Spleen (tissue), 11 donors: ENCODE results near the gene FBXL12. TPM values are rescaled to one million over a fixed set of nuclear protein-coding genes. Genes with fewer than 3 reads are reported as not detected.
A peak's percentile ranks its signal among the peaks of the same experiment; 100 is the strongest.

Source experiments
- DNase-seq: peaks from one replicate; pipeline ENCODE4 v3.0.0-alpha.2; 2020
- H3K27ac ChIP-seq, 8 donors: fragments of 200-600 bp; sonication (generic) in 7 of 8; 1 replicate in 4 of 8; 2 replicates in 4 of 8; pipeline versions ENCODE4 v1.5.0 to v1.8.0; 2016 to 2021; ENCODE audit warnings: inconsistent platforms in 4 of 8, mild to moderate bottlenecking in 4 of 8, moderate library complexity in 1 of 8
- H3K27me3 ChIP-seq, 7 donors: fragments of 200-600 bp; sonication (generic) in 6 of 7; replicated peaks in 1 of 7; 1 replicate in 4 of 7; 2 replicates in 3 of 7; pipeline versions ENCODE4 v1.5.0 to v1.8.0; 2016 to 2021; ENCODE audit warnings: inconsistent platforms in 3 of 7, mild to moderate bottlenecking in 1 of 7
- H3K36me3 ChIP-seq, 6 donors: fragments of 200-600 bp; sonication (generic) in 5 of 6; 1 replicate in 4 of 6; 2 replicates in 2 of 6; pipeline versions ENCODE4 v1.5.0 to v1.8.0; 2016 to 2021; ENCODE audit warnings: inconsistent platforms in 2 of 6
- H3K4me1 ChIP-seq, 6 donors: fragments of 200-600 bp; sonication (generic) in 5 of 6; 1 replicate in 3 of 6; 2 replicates in 3 of 6; pipeline versions ENCODE4 v1.5.0 to v1.8.0; 2016 to 2021; ENCODE audit warnings: inconsistent platforms in 3 of 6
- H3K4me3 ChIP-seq, 8 donors: fragments of 200-600 bp; sonication (generic) in 7 of 8; 1 replicate in 4 of 8; 2 replicates in 4 of 8; pipeline versions ENCODE4 v1.5.0 to v1.8.0; 2016 to 2021; ENCODE audit warnings: inconsistent platforms in 4 of 8, mild to moderate bottlenecking in 4 of 8, moderate library complexity in 2 of 8
- H3K9me3 ChIP-seq, 8 donors: fragments of 200-600 bp; sonication (generic) in 7 of 8; 1 replicate in 4 of 8; 2 replicates in 4 of 8; pipeline versions ENCODE4 v1.5.0 to v1.8.0; 2016 to 2021; ENCODE audit warnings: inconsistent platforms in 4 of 8
- POLR2A ChIP-seq, 3 donors: fragments of 450-650 bp; IDR thresholded peaks; one replicate each; pipeline ENCODE4 v1.5.1; 2017; ENCODE audit warnings: antibody characterized with exemption in 3 of 3, mild to moderate bottlenecking in 1 of 3
- POLR2AphosphoS5 ChIP-seq, 3 donors: sonication (generic); formaldehyde crosslinking; IDR thresholded peaks; one replicate each; pipeline ENCODE4 v1.5.1; 2017; ENCODE audit warnings: antibody characterized with exemption in 3 of 3
- whole genome bisulfite sequencing, 5 donors: extraction: QIAGEN DNeasy Blood & Tissue Kit in 3 of 5; methylation state at CpG; one replicate each; pipeline versions ENCODE4 v1.1.5 to v1.1.7; 2013 to 2018; 5-methylcytosine and 5-hydroxymethylcytosine counted together
- intact Hi-C: fragments of 100-400 bp; cut with DNase I; formaldehyde crosslinking; loops from one replicate; pipeline ENCODE4 v1.15.0; 2023; ENCODE audit warnings: low total_unique reads
- polyA plus RNA-seq, 3 donors: library from polyadenylated mRNA; stranded (reverse); fragments of 200-250 nt; gene quantifications; one replicate each; pipeline ENCODE4 v1.2.1, GENCODE V29; 2013
- total RNA-seq, 7 donors: library from RNA; depleted of rRNA in 3 of 7; stranded (reverse); fragments of >200 nt in 3 of 7; fragmentation: NEBNext Ultra II Directional in 4 of 7; extraction: Animal tissue kit (Norgen Biotek cat#: 25700) in 4 of 7; gene quantifications; one replicate each; pipeline versions ENCODE4 v1.1.0 to v1.2.1, GENCODE V29; 2016 to 2021
- TF ChIP-seq, protein P1 (sequence below), 11 experiments: fragments of 200-600 bp in 7 of 11; fragments of 450-650 bp in 4 of 11; sonication (generic) in 4 of 11; IDR thresholded peaks in 8 of 11; conservative IDR thresholded peaks in 3 of 11; 1 replicate in 7 of 11; 2 replicates in 4 of 11; pipeline versions ENCODE4 v1.4.0 to v1.8.0; 2016 to 2021; ENCODE audit warnings: antibody characterized with exemption in 11 of 11, inconsistent platforms in 4 of 11, mild to moderate bottlenecking in 1 of 11
- donor health status: healthy with polysubstance abuse.
- donor health status: DM: no; HTN: no; CAD: no; lungs with moderate emphysema.
- donor health status: DM: no; HTN: no; CAD: no.
- donor health status: Bipolar disorder and iron deficiency.
- donor health status: healthy.
- donor health status: DM: no; HTN: no; CAD: no.
- donor health status: DM: yes; HTN: yes; CAD: no.

The FBXL12 gene
- total and polyA plus RNA-seq, 10 donors = 14.5 to 31.9 (median 22.1) TPM

DNA sequence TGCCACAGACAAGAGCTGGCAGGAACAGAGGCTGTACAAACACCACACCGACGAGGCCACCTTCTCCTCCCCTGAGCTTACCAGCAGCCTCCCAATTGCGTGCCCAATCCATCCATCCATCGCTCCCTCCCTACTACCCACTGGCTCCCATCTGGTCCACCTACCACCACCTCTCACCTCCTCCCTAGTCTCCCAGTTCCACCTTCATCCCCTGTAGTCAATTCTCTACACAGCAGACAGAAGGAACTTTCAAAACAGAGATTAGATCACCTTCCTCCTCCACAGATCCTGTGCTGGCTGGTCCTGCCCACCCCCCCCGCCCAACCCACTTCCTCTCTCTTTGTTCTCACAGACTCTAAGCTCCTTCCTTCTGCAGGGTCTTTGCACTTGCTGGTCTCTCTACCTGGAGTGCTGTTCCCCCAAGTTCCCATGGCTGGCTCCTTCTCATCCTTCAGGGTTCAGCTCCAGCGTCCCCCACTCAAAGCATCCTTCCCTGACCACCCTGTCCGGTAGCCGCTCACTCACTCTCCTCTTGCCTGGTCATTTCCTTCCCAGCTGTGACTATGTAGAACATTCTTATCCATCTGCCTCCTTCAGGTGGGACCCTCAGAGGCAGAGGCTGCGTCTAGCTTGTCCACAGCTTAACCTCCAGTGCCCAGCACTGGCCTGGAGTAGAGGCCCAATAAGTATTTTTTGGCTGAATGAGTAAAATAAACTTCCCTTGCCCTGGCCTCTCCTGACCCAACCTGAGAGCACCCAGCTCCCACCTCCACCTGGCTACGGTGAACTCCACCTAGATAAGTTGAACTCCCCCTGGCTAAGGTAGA is 39.3 kb upstream of the FBXL12 start:
- peak; percentile 71 for DNase-seq
- H3K27me3 ChIP-seq = no peaks in the 10 kb centered on the region
- peaks cover 0 to 28% (median 15%) of the 10 kb centered on the region in 6 donors for H3K4me1 ChIP-seq
- 52 to 61% (median 56%) methylated on average over 10 of the region's 10 CpGs for WGBS, 5 donors
- H3K36me3 ChIP-seq = peaks cover 0 to 7% (median 0%) of the 10 kb centered on the region in 6 donors
- TF ChIP-seq POLR2AphosphoS5 (IDR thresholded peaks at IDR 0.05) = peak in 1 of 3 donors; percentile 11
- TF ChIP-seq, protein P1, sequence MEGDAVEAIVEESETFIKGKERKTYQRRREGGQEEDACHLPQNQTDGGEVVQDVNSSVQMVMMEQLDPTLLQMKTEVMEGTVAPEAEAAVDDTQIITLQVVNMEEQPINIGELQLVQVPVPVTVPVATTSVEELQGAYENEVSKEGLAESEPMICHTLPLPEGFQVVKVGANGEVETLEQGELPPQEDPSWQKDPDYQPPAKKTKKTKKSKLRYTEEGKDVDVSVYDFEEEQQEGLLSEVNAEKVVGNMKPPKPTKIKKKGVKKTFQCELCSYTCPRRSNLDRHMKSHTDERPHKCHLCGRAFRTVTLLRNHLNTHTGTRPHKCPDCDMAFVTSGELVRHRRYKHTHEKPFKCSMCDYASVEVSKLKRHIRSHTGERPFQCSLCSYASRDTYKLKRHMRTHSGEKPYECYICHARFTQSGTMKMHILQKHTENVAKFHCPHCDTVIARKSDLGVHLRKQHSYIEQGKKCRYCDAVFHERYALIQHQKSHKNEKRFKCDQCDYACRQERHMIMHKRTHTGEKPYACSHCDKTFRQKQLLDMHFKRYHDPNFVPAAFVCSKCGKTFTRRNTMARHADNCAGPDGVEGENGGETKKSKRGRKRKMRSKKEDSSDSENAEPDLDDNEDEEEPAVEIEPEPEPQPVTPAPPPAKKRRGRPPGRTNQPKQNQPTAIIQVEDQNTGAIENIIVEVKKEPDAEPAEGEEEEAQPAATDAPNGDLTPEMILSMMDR (IDR thresholded peaks at IDR 0.05 in 8 of 11, conservative IDR thresholded peaks at IDR 0.05 in 3 of 11) = no peak
- peak overlapping the region in 3 of 8 donors; percentile 3 to 47 (median 6) for H3K4me3 ChIP-seq
- intact Hi-C loops = loop anchor here (10.0 kb wide), 1 partner anchor 57 kb away; no protein-coding TSS in a partner anchor
- peak overlapping the region in 7 of 8 donors; percentile 6 to 86 (median 65) for H3K27ac ChIP-seq
- no peaks in the 10 kb centered on the region for H3K9me3 ChIP-seq

DNA sequence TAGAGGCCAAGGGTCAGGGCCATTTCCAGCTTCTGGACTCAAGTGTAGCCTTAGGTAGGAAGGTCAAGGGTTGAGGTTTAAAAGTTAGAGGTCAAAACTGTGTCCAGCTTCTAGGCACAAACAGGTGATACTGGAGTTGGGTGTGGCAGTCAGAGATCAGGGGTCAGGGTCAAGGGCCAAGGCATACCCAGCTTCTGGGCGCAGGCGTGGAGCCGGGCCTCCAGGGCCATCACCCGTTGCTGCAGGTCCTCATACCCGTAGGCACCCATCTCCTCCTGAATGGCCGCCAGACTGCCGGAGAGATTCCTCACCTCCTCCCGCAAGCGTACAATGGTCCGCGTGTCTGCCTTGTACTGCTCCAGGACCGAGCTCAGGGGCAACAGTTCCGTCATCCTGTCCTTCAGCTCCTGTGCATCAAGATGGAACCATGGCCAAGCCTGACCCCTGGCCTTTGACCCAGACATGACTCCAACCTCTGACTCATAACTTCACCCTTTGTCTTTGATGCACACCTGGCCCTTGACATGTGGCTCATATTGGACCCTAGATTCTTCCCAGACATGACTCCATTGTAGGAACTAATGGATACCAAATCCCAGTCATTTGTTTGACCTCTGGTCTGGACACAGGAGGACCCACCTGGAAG is 38.3 kb upstream of the FBXL12 start:
- peak; percentile 65 for DNase-seq
- Histone ChIP-seq H3K9me3 (no peaks in the 10 kb centered on the region), H3K27ac (peak overlapping the region in 5 of 8 donors; percentile 6 to 86 (median 74)), H3K27me3 (no peaks in the 10 kb centered on the region), H3K4me1 (peaks cover 0 to 24% (median 15%) of the 10 kb centered on the region in 6 donors), H3K4me3 (peak overlapping the region in 2 of 8 donors; percentile 6 to 47), H3K36me3 (peaks cover 0 to 15% (median 0%) of the 10 kb centered on the region in 6 donors)
- intact Hi-C loops = loop anchor here (10.0 kb wide), 1 partner anchor 58 kb away; no protein-coding TSS in a partner anchor
- no peak for TF ChIP-seq POLR2AphosphoS5 (IDR thresholded peaks at IDR 0.05)
- no peak for TF ChIP-seq POLR2A (IDR thresholded peaks at IDR 0.05)
- TF ChIP-seq, protein P1 (IDR thresholded peaks at IDR 0.05 in 8 of 11, conservative IDR thresholded peaks at IDR 0.05 in 3 of 11) = no peak
- WGBS, 5 donors = 91 to 97% (median 92%) methylated on average over 13 of the region's 13 CpGs

DNA sequence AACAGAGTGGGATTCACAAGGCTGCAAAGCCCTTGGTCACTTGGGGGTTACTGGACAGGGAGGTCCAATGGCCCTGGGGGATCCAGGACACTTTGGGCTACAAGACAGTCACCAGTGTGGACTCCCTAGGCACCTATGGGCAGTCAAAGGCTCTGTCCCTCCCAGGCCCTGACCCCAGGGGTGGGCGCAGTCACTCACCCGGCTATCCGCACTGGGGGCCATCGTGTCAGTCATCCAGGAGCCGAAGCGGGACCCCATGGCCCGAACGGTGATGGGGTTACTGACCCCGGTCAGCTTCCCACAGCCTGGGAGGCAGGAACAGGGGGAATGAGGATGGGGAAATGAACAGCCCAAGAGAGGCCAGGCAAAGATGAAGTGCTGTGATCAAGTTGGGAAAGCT is 37.7 kb upstream of the FBXL12 start:
- Histone ChIP-seq H3K4me1 (peaks cover 0 to 21% (median 15%) of the 10 kb centered on the region in 6 donors), H3K27me3 (no peaks in the 10 kb centered on the region), H3K27ac (peak overlapping the region in 1 of 8 donors; percentile 86), H3K9me3 (no peaks in the 10 kb centered on the region), H3K36me3 (peaks cover 0 to 20% (median 0%) of the 10 kb centered on the region in 6 donors), H3K4me3 (no peak overlapping the region)
- intact Hi-C loops = loop anchor here (10.0 kb wide), 1 partner anchor 58 kb away; no protein-coding TSS in a partner anchor
- DNase-seq = peak; percentile 51
- TF ChIP-seq POLR2AphosphoS5 (IDR thresholded peaks at IDR 0.05) = no peak
- no peak for TF ChIP-seq POLR2A (IDR thresholded peaks at IDR 0.05)
- TF ChIP-seq, protein P1 (IDR thresholded peaks at IDR 0.05 in 8 of 11, conservative IDR thresholded peaks at IDR 0.05 in 3 of 11) = no peak
- 93 to 98% (median 96%) methylated on average over 9 of the region's 9 CpGs for WGBS, 5 donors
